Kidney (tissue), 14 donors: ENCODE results near the gene INO80E. TPM values are rescaled to one million over a fixed set of nuclear protein-coding genes. Genes with fewer than 3 reads are reported as not detected.

ENCODE experiments used
- DNase-seq, 5 donors: peaks; one replicate each; pipeline ENCODE4 v3.0.0-alpha.2; 2013 to 2020
- FAIRE-seq: peaks from 2 replicates; lab custom pipeline; 2012; peaks lifted over from hg19 to GRCh38; lab: Jason Lieb, UNC
- H3K27ac ChIP-seq, 2 donors: one replicate each; pipeline ENCODE4 v1.7.0; 2013; ENCODE audit warnings: low read depth in 2 of 2, low read length in 2 of 2, inconsistent platforms in 1 of 2
- H3K27me3 ChIP-seq: one replicate; pipeline ENCODE4 v1.7.1; 2013; ENCODE audit warnings: low read length, inconsistent platforms; ENCODE audit not compliant: control insufficient read depth, insufficient read depth
- H3K36me3 ChIP-seq, 3 donors: one replicate each; pipeline versions ENCODE4 v1.7.0 to v1.7.1; 2013; ENCODE audit warnings: low read length in 3 of 3, control low read depth in 1 of 3, inconsistent platforms in 1 of 3; ENCODE audit not compliant: insufficient read depth in 3 of 3, control insufficient read depth in 2 of 3
- H3K4me1 ChIP-seq, 3 donors: one replicate each; pipeline versions ENCODE4 v1.7.0 to v1.7.1; 2013; ENCODE audit warnings: low read length in 3 of 3, inconsistent platforms in 1 of 3, low read depth in 1 of 3; ENCODE audit not compliant: control insufficient read depth in 2 of 3, insufficient read depth in 2 of 3
- H3K4me3 ChIP-seq, 3 donors: one replicate each; pipeline versions ENCODE4 v1.7.0 to v1.8.1; 2013; ENCODE audit warnings: low read length in 3 of 3, control low read depth in 1 of 3, inconsistent platforms in 1 of 3
- H3K9ac ChIP-seq, 3 donors: one replicate each; pipeline versions ENCODE4 v1.7.0 to v1.7.1; 2013; ENCODE audit warnings: low read length in 3 of 3, control low read depth in 1 of 3, inconsistent platforms in 1 of 3
- H3K9me3 ChIP-seq, 3 donors: one replicate each; pipeline versions ENCODE4 v1.7.0 to v1.7.1; 2013; ENCODE audit warnings: low read length in 3 of 3, control low read depth in 1 of 3, inconsistent platforms in 1 of 3; ENCODE audit not compliant: control insufficient read depth in 2 of 3, insufficient read depth in 1 of 3
- CTCF ChIP-seq: IDR thresholded peaks from 3 replicates; pipeline ENCODE4 v1.5.1; 2012; ENCODE audit warnings: mild to moderate bottlenecking, moderate library complexity, borderline replicate concordance; ENCODE audit not compliant: insufficient read depth; ENCODE audit errors: extremely low read depth
- intact Hi-C: fragments of 100-400 bp; cut with DNase I; formaldehyde crosslinking; loops from one replicate; pipeline ENCODE4 v1.11.1; 2022
- polyA plus RNA-seq: library from polyadenylated mRNA; stranded (reverse); fragments of 350-450 nt; fragmentation: Illumina TruSeq; extraction: RNeasy Lipid Tissue Mini Kit (QIAGEN cat#74804); gene quantifications from one replicate; pipeline ENCODE4 v1.2.3, GENCODE V29; 2014; ENCODE audit warnings: low read depth, low replicate concordance; ENCODE audit not compliant: insufficient read depth
- total RNA-seq: library from RNA; stranded (reverse); fragmentation: NEBNext Ultra II Directional; extraction: Animal tissue kit (Norgen Biotek cat#: 25700); gene quantifications from one replicate; pipeline ENCODE4 v1.2.1, GENCODE V29; 2021
- donor health status: control.
- donor health status: control.
- donor health status: control.
- donor health status: control.
- donor health status: control.
- donor health status: DM: yes; HTN: yes; CAD: no.
- donor health status: Normal renal cell carcinoma (clear cell type).

The INO80E gene
- total and polyA plus RNA-seq, 2 donors from 2014 or later = 52.7 to 74.1 TPM

DNA sequence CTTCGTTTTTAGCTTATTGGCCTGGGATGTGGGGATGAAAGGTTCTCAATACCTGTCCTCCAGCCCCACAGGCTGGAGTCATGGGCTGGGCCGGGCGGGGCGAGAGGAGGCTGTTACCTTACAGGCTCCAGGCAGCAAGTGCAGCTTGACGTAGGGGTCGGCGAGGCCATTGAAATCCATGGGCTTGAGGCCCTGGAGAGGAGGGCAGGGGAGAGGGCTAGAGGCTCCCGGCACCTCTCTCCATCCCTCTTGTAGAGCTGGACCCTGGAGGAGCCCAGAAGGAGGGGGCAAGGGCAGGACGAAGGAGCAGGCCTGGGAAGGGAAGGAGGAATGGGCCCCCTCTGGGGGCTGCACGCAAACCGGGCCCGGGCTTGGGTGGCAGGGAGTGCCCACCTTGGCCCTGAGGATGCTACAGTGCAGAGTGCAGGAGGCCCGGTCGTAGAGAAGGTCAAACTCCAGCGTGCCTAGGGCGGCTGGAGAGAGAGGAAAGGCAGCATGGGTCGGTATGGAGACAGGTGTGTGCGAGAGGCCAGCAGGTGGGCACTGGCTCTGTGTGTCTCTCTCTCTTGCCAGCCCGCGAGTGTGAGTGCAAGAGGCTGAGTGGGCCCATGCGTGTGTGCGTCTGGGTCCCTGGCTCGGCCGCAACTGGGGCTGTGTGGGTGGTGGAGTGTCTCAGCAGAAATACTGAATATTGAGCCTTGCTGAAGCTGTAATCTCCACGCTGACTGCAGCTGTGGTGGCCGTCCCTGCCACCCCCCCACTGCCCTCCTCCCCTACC is 13.2 kb downstream of the INO80E start:
- DNase-seq (peak in 1 of 5 donors; percentile 70), FAIRE-seq (no peak)
- Histone ChIP-seq H3K27ac (no peak overlapping the region), H3K9me3 (no peaks in the 10 kb centered on the region), H3K36me3 (no peaks in the 10 kb centered on the region), H3K4me3 (no peak overlapping the region), H3K9ac (no peak overlapping the region), H3K4me1 (peaks cover 0 to 4% (median 0%) of the 10 kb centered on the region in 3 donors), H3K27me3 (no peaks in the 10 kb centered on the region)
- TF ChIP-seq CTCF = no peak
- intact Hi-C loops = no loop called here

DNA sequence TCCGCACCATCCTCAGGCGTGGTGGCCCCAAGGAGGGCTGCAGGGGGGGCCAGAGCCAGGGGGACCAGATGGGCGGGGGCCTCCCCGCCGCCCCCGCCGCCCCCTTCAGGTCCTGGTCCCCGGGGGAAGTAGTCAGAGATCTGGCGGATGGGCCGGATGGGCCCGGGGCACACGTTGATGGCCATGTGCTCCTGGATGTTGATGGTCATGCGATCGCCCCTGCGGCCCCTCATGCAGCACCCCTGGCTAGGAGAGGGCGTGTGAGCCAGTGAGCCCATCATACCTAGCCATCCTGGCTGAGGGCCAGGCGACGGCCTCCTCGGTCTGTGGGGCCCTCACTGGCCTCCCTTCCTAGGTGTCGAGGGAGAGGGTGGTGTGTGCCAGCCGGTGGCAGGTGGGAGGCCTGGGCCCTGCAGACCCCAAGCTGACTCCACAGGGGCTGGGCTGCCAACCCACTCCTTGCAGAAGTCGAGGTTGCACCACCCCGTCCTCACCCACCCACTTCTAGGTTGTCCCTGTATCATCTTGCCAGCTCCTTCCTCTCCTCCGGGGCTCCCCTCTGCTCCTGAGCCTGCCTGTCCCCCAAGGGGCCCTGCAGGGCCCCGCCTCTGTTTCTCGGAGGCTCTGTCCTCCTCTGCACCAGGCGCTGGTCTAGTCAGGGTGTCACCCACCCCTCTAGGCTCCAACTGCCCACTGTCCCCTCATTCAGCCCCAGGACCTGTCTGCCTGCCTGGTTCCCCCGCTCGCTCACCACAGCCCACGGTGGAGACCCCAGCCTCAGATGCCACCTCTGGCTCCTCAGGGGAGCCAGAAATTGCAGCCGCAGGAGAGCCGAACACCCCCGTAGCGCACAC is 14.2 kb downstream of the INO80E start:
- H3K4me3 ChIP-seq = no peak overlapping the region
- H3K36me3 ChIP-seq = no peaks in the 10 kb centered on the region
- H3K27me3 ChIP-seq = no peaks in the 10 kb centered on the region
- intact Hi-C loops = no loop called here
- H3K27ac ChIP-seq = no peak overlapping the region
- TF ChIP-seq CTCF = no peak
- no peak for FAIRE-seq
- H3K9ac ChIP-seq = no peak overlapping the region
- DNase-seq = peak in 1 of 5 donors; percentile 66
- peaks cover 0 to 4% (median 0%) of the 10 kb centered on the region in 3 donors for H3K4me1 ChIP-seq
- H3K9me3 ChIP-seq = no peaks in the 10 kb centered on the region

DNA sequence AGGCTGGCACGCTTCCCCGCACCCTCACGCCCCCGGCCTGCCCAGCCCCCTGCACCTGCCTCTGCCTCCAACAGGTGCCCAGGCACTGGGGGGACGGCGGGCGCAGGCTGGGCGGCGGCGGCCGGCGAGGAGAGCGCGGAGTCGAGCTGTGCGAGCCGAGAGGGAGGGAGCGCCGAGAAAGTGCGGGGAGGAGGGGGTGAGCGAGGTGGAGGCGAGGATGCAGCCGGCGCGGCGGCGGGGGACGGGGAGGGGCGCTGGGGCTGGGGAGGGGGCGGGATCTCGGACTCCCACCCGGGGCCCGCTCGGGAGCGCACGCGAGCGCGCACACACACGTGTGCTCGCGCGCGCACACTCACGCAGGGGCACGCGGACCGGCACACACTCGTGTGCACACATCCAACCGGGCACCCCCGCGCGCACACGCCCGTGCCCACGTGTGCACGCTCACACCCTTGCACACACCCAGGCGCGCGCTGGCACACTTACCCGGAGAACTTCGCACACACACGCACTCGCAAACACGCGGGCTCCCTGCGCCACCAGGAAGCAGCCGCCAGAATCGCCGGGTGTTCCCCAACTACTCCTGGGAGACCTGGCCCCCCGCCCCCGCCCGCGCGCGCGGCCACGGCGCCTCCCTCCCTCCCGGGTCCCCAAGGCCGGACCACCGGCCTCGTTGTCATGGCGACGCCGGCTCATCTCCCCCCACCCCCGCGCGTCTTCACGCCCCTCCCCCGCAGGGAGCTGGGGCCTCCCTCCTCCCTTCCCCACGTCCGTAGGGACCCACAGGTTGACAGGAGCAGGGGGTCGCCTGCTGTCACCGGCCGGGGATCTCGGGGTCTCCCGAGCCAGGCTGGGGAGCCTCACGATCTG is 15.0 kb downstream of the INO80E start, which contains the start of gene DOC2A:
Gene DOC2A, minus strand, starts transcription at position 184 of the 870 bp plus-strand sequence. CDS start 805 bp downstream, outside the sequence.
- no peaks in the 10 kb centered on the region for H3K27me3 ChIP-seq
- no peak within 1 kb of the TSS for H3K9ac ChIP-seq
- H3K4me1 ChIP-seq = peaks cover 0 to 4% (median 0%) of the 10 kb centered on the region in 3 donors
- H3K4me3 ChIP-seq = no peak within 1 kb of the TSS
- no peak for FAIRE-seq
- no peak within 1 kb of the TSS for H3K27ac ChIP-seq
- no peaks in the 10 kb centered on the region for H3K36me3 ChIP-seq
- H3K9me3 ChIP-seq = no peaks in the 10 kb centered on the region
- no peak for TF ChIP-seq CTCF
- DNase-seq = peak; percentile 53 to 84 (median 61)
- intact Hi-C loops = no loop called here
